EL (cell line): Measurements from ENCODE around the gene CLN3.
"Not testable (repeated sequence)": the region's sequence is repeated elsewhere in the genome, so short reads cannot be mapped to it uniquely, and the experiment has no call there.

Experiments
- DNase-seq: peaks from one replicate; pipeline ENCODE4 v3.0.0-alpha.2; 2016

CLN3 gene

GRCh38 chr16:28494121-28494851 is 2.4 kb upstream of the CLN3 start, which contains the start of gene APOBR:
TSS of gene APOBR (plus strand) at chr16:28494643. CDS start at chr16:28494682, 39 bp downstream.
- DNase-seq: no peak

- no peak for DNase-seq
These were observed 637 bp upstream of the CLN3 start for GRCh38 chr16:28492511-28492910.

- DNase-seq: peak; percentile 44
These were observed 474 bp downstream of the CLN3 start for GRCh38 chr16:28491230-28491969.

GRCh38 chr16:28486266-28486665 is 5.6 kb downstream of the CLN3 start:
- DNase-seq: no peak

GRCh38 chr16:28483361-28483760 is 8.5 kb downstream of the CLN3 start:
- not testable (repeated sequence) for DNase-seq

GRCh38 chr16:28482026-28482425 is 9.8 kb downstream of the CLN3 start:
- DNase-seq: no peak

- no peak for DNase-seq
These were observed 13.2 kb downstream of the CLN3 start for GRCh38 chr16:28478506-28479180.

- no peak for DNase-seq
These were observed 14.5 kb downstream of the CLN3 start for GRCh38 chr16:28477311-28477920.

- DNase-seq: no peak
These were observed 16.7 kb downstream of the CLN3 start for GRCh38 chr16:28475221-28475620.

GRCh38 chr16:28473714-28474265 is 18.1 kb downstream of the CLN3 start:
- DNase-seq: no peak

GRCh38 chr16:28447081-28447480 is 44.8 kb downstream of the CLN3 start:
- DNase-seq: not testable (repeated sequence)

- not testable (repeated sequence) for DNase-seq
These were observed 45.5 kb downstream of the CLN3 start for GRCh38 chr16:28446388-28446787.

- DNase-seq: not testable (repeated sequence)
These were observed 47.9 kb downstream of the CLN3 start for GRCh38 chr16:28443943-28444342.

- DNase-seq: not testable (repeated sequence)
These were observed 53.0 kb downstream of the CLN3 start for GRCh38 chr16:28438899-28439298.

- DNase-seq: not testable (repeated sequence)
These were observed 56.5 kb downstream of the CLN3 start for GRCh38 chr16:28435340-28435739.
